Measurements from ENCODE around the gene OMP.

The OMP gene

GRCh38 chr11:77126156-77126775 is 23.6 kb downstream of the OMP start:
- no peak for DNase-seq

GRCh38 chr11:77126861-77127234 is 24.2 kb downstream of the OMP start:
- DNase-seq, result no peak

GRCh38 chr11:77127235-77127911 is 24.7 kb downstream of the OMP start:
- DNase-seq, result peak; percentile 23

- DNase-seq, result no peak
These were observed 25.5 kb downstream of the OMP start, which contains the start of gene MYO7A for GRCh38 chr11:77127920-77128691. Gene MYO7A, plus strand, starts transcription at chr11:77128246. Its CDS starts 2,389 bp downstream, at chr11:77130635.

GRCh38 chr11:77129069-77129841 is 26.6 kb downstream of the OMP start:
- DNase-seq, result no peak

GRCh38 chr11:77129842-77130756 is 27.5 kb downstream of the OMP start:
- DNase-seq, result no peak

GRCh38 chr11:77130763-77131513 is 28.3 kb downstream of the OMP start:
- peak; percentile 19 for DNase-seq

- no peak for DNase-seq
These were observed 28.9 kb downstream of the OMP start for GRCh38 chr11:77131560-77131959.

- no peak for DNase-seq
These were observed 32.4 kb downstream of the OMP start for GRCh38 chr11:77135069-77135468.

- no peak for DNase-seq
These were observed 33.4 kb downstream of the OMP start for GRCh38 chr11:77136074-77136473.

GRCh38 chr11:77136784-77137420 is 34.3 kb downstream of the OMP start:
- DNase-seq, result no peak

- DNase-seq, result no peak
These were observed 34.8 kb downstream of the OMP start for GRCh38 chr11:77137421-77137820.

- DNase-seq, result no peak
These were observed 35.5 kb downstream of the OMP start for GRCh38 chr11:77138106-77138649.

- DNase-seq, result no peak
These were observed 36.6 kb downstream of the OMP start for GRCh38 chr11:77139201-77139600.

- no peak for DNase-seq
These were observed 37.7 kb downstream of the OMP start for GRCh38 chr11:77140231-77140851.

GRCh38 chr11:77141034-77141433 is 38.4 kb downstream of the OMP start:
- DNase-seq, result no peak

GRCh38 chr11:77141475-77141874 is 38.8 kb downstream of the OMP start:
- DNase-seq, result no peak

- DNase-seq, result no peak
These were observed 39.7 kb downstream of the OMP start for GRCh38 chr11:77142091-77142975.
